Activated CD4-positive, alpha-beta T cell treated with anti-CD3 and anti-CD28 coated beads, Interleukin-10, Interleukin-2, amounts not matched to agents 100 ng/mL and 50 ng/mL, durations not matched to agents 16 hours and 8 hours (primary cell): ENCODE measurements around the gene NANS.
A peak's percentile ranks its signal among the peaks of the same experiment; 100 is the strongest.
"Not testable (repeated sequence)": the region's sequence is repeated elsewhere in the genome, so short reads cannot be mapped to it uniquely, and the experiment has no call there.

Experiments used
- DNase-seq: peaks from one replicate; pipeline ENCODE4 v3.0.0-alpha.2; 2020

The NANS gene, protein sequence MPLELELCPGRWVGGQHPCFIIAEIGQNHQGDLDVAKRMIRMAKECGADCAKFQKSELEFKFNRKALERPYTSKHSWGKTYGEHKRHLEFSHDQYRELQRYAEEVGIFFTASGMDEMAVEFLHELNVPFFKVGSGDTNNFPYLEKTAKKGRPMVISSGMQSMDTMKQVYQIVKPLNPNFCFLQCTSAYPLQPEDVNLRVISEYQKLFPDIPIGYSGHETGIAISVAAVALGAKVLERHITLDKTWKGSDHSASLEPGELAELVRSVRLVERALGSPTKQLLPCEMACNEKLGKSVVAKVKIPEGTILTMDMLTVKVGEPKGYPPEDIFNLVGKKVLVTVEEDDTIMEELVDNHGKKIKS

DNA sequence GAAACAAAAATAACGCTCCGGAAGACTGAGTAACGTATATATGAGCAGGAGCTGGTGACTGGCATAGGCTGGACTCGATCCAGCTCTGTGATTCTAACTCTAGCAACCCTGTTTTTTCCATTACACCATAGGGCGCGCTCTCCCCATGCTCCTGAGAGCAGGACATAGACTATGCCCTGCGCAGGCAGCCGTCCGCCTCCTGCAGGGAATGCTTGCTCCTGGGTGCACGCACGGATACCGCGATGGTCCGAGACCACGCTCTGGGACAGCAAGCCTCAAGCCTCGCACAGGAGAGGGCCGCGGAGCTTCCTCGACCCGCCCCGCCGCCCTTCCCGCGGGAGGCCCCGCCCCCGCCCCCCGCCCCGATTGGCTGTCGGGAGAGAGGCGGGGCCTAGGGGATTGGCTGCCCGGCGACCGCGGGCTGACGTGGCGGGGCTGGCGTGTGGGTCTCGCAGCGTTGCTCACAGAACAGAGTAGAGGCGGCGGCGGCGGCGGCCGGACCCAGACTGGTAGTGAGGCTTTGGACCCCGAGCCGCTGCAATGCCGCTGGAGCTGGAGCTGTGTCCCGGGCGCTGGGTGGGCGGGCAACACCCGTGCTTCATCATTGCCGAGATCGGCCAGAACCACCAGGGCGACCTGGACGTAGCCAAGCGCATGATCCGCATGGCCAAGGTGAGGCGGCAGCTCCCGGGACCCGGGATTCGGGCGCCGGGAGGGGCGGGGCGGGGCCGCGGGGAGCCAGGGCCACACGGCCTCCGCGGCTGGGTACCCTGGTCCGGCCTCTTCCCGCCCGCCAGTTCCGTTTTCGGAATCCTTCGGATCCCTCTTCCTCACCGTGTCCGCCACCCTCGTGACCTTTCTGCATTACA lies at the start of gene NANS:
TSS of gene NANS (plus strand) at position 464 of the 869 bp plus-strand sequence. CDS start at position 541, 77 bp downstream.
- DNase-seq: peak; percentile 97

DNA sequence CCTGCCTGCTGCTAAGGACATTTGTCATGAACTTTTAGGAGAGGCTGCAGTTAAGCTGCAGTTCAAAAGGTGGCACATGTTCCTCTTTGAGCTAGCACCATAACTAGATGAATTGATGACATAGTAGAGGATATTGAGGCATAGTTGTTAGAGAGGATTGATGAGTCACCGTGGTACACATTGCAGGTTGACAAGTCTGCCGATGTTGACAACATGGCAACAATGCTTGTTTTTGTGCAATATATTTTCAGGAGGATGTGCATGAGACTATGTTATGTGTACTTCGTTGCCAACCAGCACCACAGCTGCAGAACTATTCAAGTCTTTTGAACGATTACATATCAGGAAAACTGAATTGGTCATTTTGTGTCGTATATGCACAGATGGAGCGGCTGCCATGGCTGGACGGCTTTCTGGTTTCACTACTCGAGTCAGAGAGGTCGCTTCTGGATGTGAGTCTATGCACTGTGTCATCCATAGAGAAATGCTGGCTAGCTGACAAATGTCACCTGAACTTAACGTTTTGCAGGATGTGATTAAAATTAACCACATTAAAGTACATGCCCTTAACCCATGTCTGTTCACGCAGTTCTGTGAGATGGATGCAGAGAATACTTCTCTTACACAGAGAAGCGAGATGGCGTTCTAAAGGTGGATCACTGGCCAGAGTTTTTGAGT lies 49.1 kb upstream of the NANS start:
- peak; percentile 57 for DNase-seq

DNA sequence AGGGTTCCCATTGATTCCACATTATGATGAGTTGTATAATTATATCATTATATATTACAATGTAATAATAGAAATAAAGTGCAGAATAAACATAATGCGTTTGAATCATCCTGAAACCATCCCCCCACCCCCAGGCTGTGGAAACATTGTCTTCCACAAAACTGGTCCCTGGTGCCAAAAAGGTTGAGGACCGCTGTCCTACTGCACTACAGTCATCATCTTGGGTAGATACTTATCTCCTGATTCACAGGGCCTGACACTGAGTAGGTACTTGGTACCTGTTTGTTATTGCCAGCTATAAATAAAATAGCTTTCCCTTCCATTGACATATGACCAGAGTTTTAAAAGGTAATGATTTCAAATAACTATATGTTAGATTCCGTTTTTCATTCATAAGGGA lies 47.8 kb upstream of the NANS start:
- no peak for DNase-seq

DNA sequence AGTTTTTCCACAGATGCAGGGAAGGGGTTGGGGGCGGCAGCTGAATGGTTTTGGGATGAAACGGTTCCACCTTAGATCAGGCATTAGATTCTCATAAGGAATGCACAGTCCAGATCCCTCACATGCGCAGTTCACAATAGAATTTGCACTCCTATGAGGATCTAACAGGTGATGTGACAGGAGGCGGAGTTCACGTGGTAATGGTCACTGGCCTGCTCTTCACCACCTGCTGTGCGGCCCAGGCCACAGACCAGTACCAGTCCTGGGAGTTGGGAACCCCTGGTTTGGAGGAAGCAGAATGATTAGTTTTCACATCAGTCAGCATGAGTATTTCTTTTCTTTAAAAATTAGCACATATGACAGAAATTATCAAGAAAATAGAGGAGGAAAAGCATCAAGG lies 47.1 kb upstream of the NANS start:
- no peak for DNase-seq

DNA sequence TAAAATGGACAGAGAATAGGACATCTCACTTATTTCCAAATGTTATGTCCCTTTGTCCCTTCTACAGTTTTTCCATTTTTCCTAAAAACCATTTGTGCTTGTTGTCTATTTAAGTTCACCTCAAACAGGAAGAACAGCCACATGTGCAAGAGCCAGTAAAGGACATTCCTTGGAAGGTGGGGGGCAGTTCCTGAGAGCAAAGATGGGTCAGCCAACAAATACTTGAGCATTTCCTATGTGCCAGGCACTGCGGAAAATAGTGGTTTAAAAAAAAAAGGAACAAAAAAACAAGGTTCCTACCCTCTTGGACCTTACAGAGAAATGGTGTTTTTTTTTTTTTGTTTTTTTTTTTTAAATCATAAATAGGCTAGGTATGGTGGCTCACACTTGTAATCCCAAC lies 46.6 kb upstream of the NANS start:
- DNase-seq: no peak

DNA sequence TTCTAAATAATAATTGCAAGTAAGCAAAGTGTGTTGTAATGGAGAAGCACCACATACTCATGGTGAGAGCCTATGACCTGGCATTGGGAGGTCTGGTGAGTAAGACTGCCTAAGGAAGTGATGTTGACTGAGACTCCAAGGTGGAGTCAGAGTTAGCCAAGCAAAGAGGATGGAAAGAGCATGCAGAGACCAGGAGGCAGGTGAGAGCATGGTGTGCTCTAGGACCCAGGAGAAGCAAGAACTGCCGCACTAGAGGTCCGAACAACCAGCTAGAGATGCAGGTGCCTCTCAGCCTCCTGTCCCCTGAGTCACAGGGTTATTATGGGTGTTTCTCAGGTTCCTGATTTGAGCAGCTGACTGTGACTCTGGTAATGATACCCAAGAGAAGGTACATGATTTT lies 46.1 kb upstream of the NANS start:
- peak; percentile 23 for DNase-seq

DNA sequence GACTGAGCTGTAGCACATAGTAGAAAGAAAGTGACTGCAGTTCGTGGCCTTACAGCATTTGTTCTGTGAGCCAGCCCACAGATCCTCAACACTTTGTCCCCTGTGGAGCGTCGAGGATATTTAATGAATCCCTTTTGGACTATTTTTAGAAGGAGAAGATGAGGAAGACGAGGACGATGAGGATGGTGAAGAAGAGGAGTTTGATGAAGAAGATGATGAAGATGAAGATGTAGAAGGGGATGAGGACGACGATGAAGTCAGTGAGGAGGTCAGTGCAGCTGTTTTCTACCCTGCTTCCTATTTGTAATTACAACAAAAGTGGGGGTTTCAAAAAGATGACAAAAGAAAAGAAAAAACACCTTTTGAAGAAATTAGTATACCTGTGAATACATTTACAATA lies 45.4 kb upstream of the NANS start:
- DNase-seq: no peak

DNA sequence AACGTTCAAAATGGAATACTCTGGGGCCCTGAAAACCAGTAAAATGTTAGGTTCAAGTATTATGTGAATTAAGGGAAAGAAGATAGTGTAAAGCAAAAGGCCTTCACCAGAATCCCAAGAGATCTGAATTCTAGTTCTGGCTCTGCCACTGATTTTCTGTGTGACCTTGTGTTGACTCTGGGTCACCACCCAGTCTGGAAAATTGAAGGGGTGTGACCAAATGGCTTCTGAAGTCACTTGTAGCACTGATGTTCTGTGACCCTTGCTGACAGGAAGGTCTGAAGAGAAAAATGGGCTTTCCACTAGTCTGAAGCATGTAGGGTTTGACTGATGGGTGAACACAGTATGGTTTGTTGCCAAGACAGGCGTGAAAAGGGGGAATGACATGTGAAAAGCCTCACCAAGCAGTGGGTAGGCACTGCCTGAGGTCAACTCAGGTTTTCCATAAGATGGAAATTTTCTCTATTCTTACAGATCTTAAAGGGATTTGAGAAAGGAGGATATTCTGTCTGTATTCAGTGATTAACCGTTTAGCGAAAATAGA lies 40.3 kb upstream of the NANS start:
- DNase-seq: no peak

DNA sequence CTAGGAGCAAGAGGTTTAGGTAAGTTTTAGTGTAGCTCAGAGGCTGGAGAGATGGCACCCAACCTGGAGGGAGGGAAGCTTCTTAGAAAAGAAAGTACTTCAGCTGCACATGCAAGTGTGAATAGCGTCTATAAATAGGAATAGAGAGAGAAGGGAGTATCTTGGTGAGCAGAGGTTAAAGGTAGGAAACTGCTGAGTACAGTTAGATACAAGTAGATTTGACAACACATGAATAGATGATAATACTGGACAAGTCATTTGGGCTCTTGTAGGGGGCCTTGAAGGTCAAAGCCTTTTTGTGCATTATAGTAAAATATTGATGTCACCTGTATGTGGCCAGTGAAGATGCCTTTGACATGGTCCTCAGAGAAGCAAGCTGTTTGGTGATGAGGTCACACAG lies 39.2 kb upstream of the NANS start:
- no peak for DNase-seq

DNA sequence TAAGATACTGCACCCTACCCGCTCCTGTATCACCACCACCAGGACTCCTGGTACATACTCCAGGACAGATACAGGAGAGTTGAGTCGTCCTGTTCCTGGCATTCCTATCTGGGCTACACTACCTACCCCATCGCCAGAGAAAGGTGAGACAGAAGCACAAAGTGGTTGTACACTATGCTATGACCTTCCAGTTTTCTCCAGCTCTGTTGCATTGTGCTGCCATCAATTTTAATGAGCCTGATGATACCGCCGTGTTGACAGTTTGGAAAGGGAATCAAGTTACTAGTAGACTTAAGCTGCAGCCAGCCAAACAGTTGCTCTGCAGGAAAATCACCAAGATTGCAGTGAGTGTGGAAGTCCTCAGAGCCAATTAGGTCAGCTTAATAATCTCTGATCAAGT lies 38.2 kb upstream of the NANS start:
- no peak for DNase-seq

DNA sequence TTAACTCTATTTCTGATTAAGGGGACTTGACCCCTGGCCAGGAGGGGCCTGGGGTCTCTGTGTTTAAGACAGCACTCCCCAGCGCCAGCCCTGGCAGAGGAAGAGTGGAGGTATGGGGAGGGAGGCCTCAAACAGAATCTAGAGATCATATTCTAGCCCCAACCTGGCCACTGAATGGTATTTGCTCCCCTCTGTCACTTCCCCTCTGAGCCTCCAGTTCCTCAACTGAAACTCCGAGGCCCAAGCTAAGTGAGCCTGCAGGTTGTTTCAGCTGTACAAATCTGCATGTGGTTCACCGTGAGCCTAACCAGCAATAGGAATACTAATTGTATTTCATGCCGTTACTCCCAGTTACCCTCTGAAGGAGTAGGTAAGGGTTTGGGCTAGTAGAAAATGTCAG lies 37.4 kb upstream of the NANS start:
- DNase-seq: no peak

DNA sequence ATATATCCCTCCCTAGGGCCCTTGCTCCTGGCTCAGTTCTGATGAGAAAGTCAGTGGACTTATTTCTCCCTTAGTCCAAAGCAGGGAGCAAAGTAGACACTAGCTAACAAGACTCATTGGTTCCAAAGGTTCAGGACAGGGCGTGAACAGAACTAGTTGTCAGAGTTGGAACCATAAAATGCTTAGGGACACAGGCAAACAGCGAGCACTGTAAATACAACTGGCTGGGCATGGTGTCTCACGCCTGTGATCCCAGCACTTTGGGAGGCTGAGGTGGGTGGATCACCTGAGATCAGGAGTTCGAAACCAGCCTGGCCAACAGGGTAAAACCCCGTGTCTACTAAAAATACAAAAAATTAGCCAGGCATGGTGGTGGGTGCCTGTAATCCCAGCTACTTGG lies 36.7 kb upstream of the NANS start:
- DNase-seq: not testable (repeated sequence)

DNA sequence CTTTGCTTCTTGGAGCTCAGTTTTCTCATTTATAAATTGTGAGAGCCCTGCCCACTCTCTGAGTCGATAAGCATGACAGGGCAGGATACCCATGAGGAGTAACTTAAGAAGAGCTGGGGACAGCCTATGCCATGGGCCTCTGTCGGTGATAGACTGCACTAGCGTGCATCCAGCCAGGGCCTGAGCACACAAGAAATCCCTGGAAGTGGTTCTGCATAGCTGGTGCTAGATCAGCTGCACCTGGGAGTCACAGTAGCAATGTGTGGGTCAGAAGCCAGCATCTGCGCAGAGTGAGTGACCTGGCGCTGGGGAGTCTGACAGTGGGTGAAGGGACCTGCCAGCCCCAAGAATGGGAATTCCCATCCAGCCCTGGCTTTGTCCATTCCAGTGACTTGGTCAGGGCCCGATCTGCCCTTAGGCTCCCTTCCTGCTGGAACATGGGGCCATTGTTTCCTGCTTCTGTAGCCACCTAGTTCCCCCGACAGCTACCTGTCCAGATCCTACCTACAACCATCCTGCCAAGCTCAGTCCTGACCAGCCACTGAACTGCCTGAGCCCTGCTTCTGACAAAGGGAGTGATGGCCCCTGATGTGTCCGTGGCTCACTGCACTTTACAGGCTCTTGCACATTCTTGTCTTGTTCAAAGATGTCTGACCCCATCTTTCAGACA lies 35.9 kb upstream of the NANS start:
- no peak for DNase-seq

DNA sequence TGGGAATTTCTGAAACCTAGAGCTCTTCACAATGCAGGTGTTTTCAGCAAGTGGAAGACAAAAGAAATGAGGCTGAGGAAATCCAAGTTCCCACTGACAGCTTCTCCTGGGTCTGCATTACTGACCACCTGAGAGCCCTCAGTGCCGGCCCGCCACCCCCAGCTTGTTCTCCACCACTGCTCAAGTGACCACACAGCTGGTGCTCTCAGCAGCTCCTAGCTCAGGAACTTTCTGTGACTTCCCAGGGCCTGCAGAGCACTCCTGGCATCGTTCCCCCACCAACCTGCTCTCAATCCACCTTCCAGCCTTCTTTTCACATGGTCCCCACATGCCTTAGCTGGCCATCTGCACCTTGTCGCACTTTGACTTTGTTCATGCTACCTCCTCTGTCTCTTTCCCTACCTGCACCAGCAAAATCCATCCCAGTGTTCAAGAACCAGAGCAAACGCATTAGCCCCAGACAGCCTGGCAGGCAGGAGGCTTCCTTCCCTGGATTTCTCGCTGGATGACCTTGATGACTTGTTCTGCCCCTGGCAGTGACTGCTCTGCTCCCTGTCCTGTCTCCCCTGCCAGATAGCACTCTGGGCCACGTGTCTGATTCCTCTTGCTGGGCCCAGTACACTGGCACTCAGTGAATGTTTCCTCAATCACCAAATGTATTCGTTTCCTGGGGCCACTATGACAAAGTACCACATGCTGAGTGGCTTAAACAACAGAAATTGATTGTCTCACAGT lies 35.1 kb upstream of the NANS start:
- no peak for DNase-seq

DNA sequence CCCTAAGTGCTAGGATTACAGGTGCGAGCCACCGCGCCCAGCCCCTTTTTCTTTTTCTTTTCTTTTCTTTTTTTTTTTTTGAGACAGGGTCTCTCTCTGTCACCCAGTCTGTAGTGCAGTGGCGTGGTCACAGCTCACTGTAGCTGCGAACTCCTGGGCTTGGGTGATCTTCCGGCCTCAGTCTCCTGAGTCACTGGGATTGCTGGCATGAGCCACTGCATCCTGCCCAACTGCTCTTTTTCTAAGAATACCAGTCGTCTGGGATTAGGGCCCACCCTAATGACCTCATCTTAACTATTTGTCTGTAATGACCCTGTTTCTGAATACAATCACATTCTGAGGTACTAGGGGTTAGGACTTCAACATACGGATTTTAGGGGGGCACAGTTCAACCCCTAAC lies 34.1 kb upstream of the NANS start:
- DNase-seq: no peak

DNA sequence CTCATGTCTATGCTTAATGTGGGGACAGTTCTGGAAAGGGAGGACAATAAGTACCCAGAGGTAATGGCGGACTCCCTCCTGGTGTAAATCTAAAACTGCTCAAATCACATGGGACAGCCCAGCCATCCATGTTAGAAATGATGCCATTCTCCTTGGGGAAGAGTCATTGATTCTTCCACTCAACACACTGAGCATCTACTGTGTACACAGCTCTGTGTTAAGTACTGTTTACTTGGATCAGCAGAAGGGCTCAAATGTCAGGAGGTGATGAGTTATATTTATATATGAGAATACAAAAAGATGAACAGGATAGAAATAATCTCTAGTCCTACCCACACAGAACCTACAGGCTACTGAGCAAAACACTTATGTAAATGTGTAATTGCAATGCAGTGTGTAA lies 31.8 kb upstream of the NANS start:
- DNase-seq: no peak

DNA sequence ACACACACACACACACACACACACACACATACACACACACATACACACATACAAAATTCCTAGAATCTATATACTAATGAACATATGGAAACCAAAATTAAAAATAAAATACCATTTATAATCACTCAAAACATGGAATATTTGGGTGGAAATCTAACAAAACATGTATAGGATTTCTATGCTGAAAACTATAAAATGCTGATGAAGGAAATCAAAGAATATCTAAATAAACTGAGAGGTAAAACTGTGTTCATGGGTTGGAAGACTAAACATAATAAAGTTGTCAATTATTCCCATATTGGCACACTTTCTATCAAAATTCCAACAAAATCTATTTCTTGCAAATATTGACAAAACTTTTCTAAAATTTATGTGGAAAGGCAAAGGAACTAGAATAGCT lies 25.4 kb upstream of the NANS start:
- DNase-seq: no peak

DNA sequence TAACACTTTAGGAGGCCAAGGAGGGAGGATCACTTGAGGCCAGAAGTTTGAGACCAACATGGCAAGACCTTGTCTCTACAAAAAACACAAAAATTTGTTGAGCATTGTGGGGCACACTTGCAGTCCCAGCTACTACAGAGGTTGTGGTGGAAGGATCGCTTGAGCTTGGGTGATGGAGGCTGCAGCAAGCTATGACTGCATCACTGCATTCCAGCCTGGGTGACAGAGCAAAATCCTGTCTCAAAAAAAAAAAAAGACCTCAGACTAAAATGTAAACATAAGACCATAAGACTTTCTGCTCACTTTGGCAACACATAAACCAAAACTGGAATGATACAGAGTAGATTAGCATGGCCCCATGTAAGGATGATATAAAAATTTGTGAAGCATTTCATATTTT lies 24.6 kb upstream of the NANS start:
- DNase-seq: no peak

DNA sequence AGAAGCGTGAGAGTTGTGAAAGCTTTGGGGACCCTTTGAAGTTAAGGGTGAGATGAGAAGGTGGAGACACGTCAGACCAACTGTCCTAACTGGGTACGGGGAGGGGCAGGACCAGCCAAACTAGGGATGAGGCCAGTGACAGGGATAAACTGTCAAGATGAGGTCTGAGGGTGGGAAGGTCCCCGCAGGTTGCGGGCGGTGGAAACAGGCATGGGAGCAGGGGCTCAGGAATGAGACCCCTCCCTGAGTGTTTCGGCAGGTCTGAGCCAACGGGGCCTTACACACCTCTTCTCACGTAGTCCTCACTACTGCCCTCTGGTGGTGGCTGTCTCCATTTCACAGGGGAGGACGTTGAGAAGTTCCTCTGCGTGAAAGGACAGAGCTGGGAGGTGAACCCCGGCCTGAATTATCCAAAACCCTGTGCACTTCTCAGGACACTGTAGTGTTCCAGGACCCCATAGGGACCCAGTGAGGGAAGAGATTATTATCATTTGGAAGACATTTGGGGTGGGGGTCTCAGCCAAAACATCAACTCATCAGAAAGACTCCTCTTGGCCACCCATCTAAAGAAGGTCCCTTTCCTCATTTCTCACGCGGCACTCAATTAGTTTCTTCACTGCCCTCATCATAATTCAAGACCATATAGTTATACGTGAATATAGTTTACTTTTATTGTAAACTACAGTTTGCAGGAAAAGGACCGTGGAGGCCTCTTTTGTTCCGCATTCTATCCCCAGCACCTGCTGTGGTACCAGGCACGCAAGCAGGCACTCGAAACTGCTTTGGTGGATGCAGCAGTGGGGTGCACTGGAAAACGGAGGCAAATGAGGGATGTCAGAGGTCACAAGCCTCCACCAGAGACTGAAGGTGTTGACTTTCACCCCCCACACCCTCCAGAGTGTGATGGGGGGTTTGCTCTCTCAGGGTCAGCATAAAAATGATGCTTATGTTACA lies 21.7 kb upstream of the NANS start:
- DNase-seq: peak; percentile 89

DNA sequence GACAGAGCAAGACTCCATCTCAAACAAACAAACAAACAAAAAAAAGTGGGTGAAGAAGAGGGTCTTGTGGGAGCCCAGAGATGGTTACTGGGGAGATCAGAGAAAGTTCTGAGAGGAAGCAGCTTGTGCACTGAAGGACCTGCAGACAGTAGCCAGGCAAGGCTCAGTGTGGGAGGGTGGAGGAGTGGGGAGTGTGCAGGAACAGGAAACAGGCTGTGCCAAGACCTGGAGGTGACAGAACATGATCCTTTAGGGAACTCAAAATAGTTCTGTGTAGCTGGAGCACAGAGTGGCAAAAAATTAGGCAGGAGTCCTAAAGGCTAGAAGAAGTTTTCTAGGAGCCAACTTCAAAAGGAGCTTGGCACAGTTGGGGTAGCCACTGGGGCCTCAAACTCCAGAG lies 19.2 kb upstream of the NANS start:
- DNase-seq: no peak

DNA sequence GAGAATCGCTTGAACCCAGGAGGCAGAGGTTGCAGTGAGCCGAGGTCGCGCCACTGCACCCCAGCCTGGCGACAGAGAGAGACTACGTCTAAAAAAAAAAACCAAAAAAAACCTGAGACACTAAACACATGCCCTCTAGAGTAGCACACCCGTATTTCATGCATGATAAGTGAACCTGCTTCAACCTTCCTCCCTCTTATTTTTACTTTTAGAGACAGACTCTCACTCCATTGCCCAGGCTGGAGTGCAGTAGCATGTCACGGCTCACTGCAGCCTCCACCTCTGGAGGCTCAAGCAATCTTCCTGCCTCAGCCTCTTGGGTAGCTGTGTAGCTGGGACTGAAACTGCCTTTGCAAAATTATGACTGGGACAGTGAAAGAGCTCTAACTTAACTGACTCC lies 17.6 kb upstream of the NANS start:
- DNase-seq: no peak
